Fibroblast of lung (primary cell): ENCODE results near the gene LTO1. TPM values are rescaled to one million over a fixed set of nuclear protein-coding genes. Genes with fewer than 3 reads are reported as not detected.
A peak's percentile ranks its signal among the peaks of the same experiment; 100 is the strongest.

Source experiments
- DNase-seq, 2 donors: peaks; one replicate each; pipeline versions ENCODE4 v3.0.0 to v3.0.0-alpha.2; 2010; ENCODE audit warnings: low read depth in 2 of 2
- H2AFZ ChIP-seq: 2 replicates; pipeline ENCODE4 v1.5.1; 2012; ENCODE audit warnings: low read length, control low read depth, inconsistent platforms
- H3K27ac ChIP-seq: 2 replicates; pipeline ENCODE4 v1.5.1; 2011; ENCODE audit warnings: low read length, control low read depth; ENCODE audit not compliant: insufficient read depth
- H3K27me3 ChIP-seq: 2 replicates; pipeline ENCODE4 v1.5.1; 2011; ENCODE audit warnings: mild to moderate bottlenecking, low read length; ENCODE audit not compliant: control insufficient read depth, insufficient read depth
- H3K36me3 ChIP-seq: 2 replicates; pipeline ENCODE4 v1.5.1; 2011; ENCODE audit warnings: low read length; ENCODE audit not compliant: control insufficient read depth, insufficient read depth
- H3K4me1 ChIP-seq: 2 replicates; pipeline ENCODE4 v1.5.1; 2011; ENCODE audit warnings: low read length; ENCODE audit not compliant: control insufficient read depth, insufficient read depth; ENCODE audit errors: extremely low read depth
- H3K4me2 ChIP-seq: 2 replicates; pipeline ENCODE4 v1.5.1; 2011; ENCODE audit warnings: low read length, control low read depth; ENCODE audit not compliant: insufficient read depth; ENCODE audit errors: extremely low read depth
- H3K4me3 ChIP-seq, 4 experiments: fragments of 200-600 bp in 1 of 4; sonication (generic) in 1 of 4; replicated peaks in 1 of 4; 2 replicates each; pipeline ENCODE4 v1.5.1; 2011 to 2016; ENCODE audit warnings: low read length in 4 of 4, low read depth in 3 of 4, mild to moderate bottlenecking in 3 of 4, control low read depth in 2 of 4, inconsistent platforms in 1 of 4, mixed read lengths in 1 of 4; ENCODE audit not compliant: insufficient read depth in 1 of 4; ENCODE audit errors: control extremely low read depth in 1 of 4
- H3K79me2 ChIP-seq: 2 replicates; pipeline ENCODE4 v1.5.1; 2012; ENCODE audit warnings: mild to moderate bottlenecking, low read length, inconsistent platforms; ENCODE audit not compliant: control insufficient read depth, insufficient read depth
- H3K9ac ChIP-seq: 2 replicates; pipeline ENCODE4 v1.5.1; 2011; ENCODE audit warnings: mild to moderate bottlenecking, low read length, control low read depth; ENCODE audit not compliant: insufficient read depth
- H3K9me3 ChIP-seq: 2 replicates; pipeline ENCODE4 v1.5.1; 2012; ENCODE audit warnings: low read depth, low read length; ENCODE audit not compliant: control insufficient read depth, insufficient read depth
- H4K20me1 ChIP-seq: 2 replicates; pipeline ENCODE4 v1.5.1; 2011; ENCODE audit warnings: low read length; ENCODE audit not compliant: control insufficient read depth, insufficient read depth; ENCODE audit errors: extremely low read depth
- CTCF ChIP-seq, 2 donors: IDR thresholded peaks in 1 of 2; conservative IDR thresholded peaks in 1 of 2; 1 replicate in 1 of 2; 2 replicates in 1 of 2; pipeline ENCODE4 v1.5.1; 2011 to 2012; ENCODE audit warnings: low read length in 2 of 2, control low read depth in 1 of 2, inconsistent platforms in 1 of 2, low read depth in 1 of 2, mild to moderate bottlenecking in 1 of 2
- EZH2 ChIP-seq: IDR thresholded peaks from 2 replicates; pipeline ENCODE4 v1.5.1; 2012; ENCODE audit warnings: low read length, control low read depth, mild to moderate bottlenecking; ENCODE audit errors: missing control alignments
- polyA plus RNA-seq, 2 donors: library from polyadenylated mRNA; depleted of rRNA in 1 of 2; stranded (reverse) in 1 of 2; unstranded in 1 of 2; fragments of >200 nt; gene quantifications; 2 replicates each; pipeline ENCODE4 v1.2.1, GENCODE V29; 2011 to 2012; ENCODE audit warnings: missing spikeins in 1 of 2
- total RNA-seq: library from RNA; depleted of rRNA; stranded (reverse); fragments of >200 nt; gene quantifications from 2 replicates; pipeline ENCODE4 v1.2.1, GENCODE V29; 2014

Gene LTO1
- total and polyA plus RNA-seq, 2 donors (not counting 1 experiment from before 2014, with no cell fraction given) = 18.1 to 25.4 TPM

GRCh38 chr11:69684651-69685050 is 9.5 kb upstream of the LTO1 start:
- no peak overlapping the region for H2AFZ ChIP-seq
- no peak overlapping the region for H3K9ac ChIP-seq
- no peaks in the 10 kb centered on the region for H4K20me1 ChIP-seq
- no peaks in the 10 kb centered on the region for H3K79me2 ChIP-seq
- no peak overlapping the region for H3K27ac ChIP-seq
- DNase-seq = no peak
- no peaks in the 10 kb centered on the region for H3K9me3 ChIP-seq
- H3K4me3 ChIP-seq = no peak overlapping the region
- TF ChIP-seq EZH2 (no peak), CTCF (conservative IDR thresholded peaks at IDR 0.05 in 1 of 2, IDR thresholded peaks at IDR 0.05 in 1 of 2; ENCODE audit: low read depth in 1 of 2, low read length in 2 of 2) (no peak)
- no peaks in the 10 kb centered on the region for H3K36me3 ChIP-seq
- H3K27me3 ChIP-seq = no peaks in the 10 kb centered on the region
- H3K4me1 ChIP-seq = no peaks in the 10 kb centered on the region
- no peak overlapping the region for H3K4me2 ChIP-seq

DNA sequence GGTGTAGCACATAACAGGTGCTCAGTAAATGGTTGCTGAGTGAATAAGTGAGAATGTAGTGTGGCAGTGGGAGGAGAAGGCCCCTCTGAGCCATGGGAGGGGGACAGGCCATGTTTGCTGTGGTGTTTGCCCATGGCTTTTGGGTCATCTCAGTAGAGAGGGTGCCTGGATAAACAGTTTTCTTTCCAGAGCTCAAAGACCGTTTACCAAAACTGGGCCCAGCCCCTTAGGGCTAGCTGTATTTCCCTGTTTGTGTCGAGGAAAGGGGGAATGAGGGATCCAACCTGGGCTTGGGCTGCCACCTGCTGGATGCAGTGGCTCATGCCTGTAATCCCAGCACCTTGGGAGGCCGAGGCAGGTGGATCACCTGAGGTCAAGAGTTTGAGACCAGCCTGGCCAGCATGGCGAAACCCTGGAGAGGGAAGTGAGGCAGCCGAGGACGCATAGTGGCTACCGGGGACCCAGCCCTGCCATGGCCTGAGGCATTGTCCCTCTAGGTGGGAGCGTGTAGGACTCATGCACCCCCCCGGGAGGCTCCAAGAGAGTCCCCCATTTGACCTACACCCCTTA is 8.7 kb upstream of the LTO1 start:
- Histone ChIP-seq H4K20me1 (no peaks in the 10 kb centered on the region), H3K4me1 (no peaks in the 10 kb centered on the region), H3K9ac (no peak overlapping the region), H3K4me2 (no peak overlapping the region), H3K27ac (no peak overlapping the region), H2AFZ (no peak overlapping the region), H3K79me2 (no peaks in the 10 kb centered on the region), H3K4me3 (no peak overlapping the region), H3K27me3 (no peaks in the 10 kb centered on the region), H3K9me3 (no peaks in the 10 kb centered on the region), H3K36me3 (no peaks in the 10 kb centered on the region)
- TF ChIP-seq EZH2 (no peak), CTCF (conservative IDR thresholded peaks at IDR 0.05 in 1 of 2, IDR thresholded peaks at IDR 0.05 in 1 of 2; ENCODE audit: low read depth in 1 of 2, low read length in 2 of 2) (peak in 1 of 2 donors; percentile 33)
- DNase-seq = no peak

DNA sequence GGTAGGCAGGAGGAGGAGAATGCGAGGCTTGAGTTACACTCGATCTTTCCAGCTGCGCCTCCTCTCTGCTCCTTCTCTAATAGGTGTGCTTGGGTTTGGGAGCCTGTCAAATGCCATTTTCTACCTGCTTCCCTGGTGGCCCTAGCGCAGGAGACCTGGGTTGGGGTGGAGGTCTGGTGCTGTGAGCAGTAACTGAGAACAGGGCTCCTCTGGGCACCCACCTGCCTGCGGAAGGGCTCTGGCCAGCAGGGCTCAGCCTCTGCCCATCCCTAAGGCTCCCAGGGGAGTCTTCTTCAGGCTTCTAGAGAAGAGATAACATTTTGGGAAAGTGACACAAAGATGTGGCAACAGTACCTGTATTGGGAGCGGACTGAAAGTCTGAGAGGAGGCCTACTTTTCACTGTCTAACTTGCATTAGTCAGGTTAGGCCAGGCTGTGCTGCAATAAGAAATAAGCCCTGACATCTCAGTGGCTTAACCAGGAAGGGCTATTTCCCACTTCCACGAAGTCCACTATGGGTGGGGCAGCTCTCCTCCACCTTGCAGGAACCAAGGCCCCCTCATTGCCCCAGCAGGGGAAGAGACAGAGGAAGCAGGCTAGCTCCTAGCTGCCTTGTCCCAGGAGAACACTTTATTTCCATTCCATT is 7.7 kb upstream of the LTO1 start:
- no peaks in the 10 kb centered on the region for H3K36me3 ChIP-seq
- no peaks in the 10 kb centered on the region for H3K27me3 ChIP-seq
- H3K4me3 ChIP-seq = no peak overlapping the region
- no peak overlapping the region for H3K27ac ChIP-seq
- H4K20me1 ChIP-seq = no peaks in the 10 kb centered on the region
- H3K9ac ChIP-seq = no peak overlapping the region
- H3K4me2 ChIP-seq = no peak overlapping the region
- no peaks in the 10 kb centered on the region for H3K79me2 ChIP-seq
- H2AFZ ChIP-seq = no peak overlapping the region
- H3K4me1 ChIP-seq = no peaks in the 10 kb centered on the region
- DNase-seq = no peak
- TF ChIP-seq CTCF (conservative IDR thresholded peaks at IDR 0.05 in 1 of 2, IDR thresholded peaks at IDR 0.05 in 1 of 2; ENCODE audit: low read depth in 1 of 2, low read length in 2 of 2) = no peak
- no peak for TF ChIP-seq EZH2
- no peaks in the 10 kb centered on the region for H3K9me3 ChIP-seq
